ENCODE data around the gene CYB5D1.
"Not testable (repeated sequence)": the region's sequence is repeated elsewhere in the genome, so short reads cannot be mapped to it uniquely, and the experiment has no call there.

Gene CYB5D1, protein sequence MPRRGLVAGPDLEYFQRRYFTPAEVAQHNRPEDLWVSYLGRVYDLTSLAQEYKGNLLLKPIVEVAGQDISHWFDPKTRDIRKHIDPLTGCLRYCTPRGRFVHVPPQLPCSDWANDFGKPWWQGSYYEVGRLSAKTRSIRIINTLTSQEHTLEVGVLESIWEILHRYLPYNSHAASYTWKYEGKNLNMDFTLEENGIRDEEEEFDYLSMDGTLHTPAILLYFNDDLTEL

DNA sequence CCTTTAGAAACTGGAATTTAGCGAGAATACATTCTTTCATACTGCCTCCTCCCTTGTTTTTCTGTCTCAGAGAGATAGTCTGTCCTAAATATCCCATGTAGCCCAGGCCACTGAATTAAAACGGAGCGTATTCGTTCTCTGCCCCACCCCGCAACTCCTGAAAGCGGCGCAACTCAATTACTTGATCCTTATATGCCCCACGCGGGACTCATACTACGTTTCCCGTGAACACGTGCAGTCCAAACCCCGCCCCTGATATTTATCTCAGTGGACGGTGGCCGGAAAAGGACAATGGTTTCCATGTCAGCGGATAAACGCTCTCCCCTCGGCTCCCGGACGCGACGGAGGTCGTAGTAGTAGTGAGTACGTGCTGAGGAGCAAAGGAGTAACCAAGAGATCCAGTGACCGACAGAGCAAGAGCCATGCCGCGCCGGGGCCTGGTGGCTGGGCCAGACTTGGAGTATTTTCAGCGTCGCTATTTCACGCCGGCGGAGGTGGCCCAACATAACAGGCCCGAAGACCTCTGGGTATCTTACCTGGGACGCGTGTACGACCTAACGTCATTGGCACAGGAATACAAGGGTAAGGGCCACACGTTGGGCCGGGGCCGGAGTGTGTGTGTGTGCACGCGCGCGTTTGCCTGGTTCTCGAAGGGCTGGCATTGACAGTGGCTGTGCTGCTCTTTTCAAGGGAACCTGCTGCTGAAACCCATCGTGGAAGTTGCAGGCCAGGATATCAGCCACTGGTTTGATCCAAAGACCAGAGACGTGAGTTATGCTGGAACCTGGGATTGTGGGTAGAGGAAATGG is at the start of gene CYB5D1:
Gene CYB5D1 (plus strand): TSS at position 291 of the 809 bp plus-strand sequence. CDS start 132 bp downstream, at position 423.
- no peak for DNase-seq (ENCODE audit: low read depth, low spot score)

DNA sequence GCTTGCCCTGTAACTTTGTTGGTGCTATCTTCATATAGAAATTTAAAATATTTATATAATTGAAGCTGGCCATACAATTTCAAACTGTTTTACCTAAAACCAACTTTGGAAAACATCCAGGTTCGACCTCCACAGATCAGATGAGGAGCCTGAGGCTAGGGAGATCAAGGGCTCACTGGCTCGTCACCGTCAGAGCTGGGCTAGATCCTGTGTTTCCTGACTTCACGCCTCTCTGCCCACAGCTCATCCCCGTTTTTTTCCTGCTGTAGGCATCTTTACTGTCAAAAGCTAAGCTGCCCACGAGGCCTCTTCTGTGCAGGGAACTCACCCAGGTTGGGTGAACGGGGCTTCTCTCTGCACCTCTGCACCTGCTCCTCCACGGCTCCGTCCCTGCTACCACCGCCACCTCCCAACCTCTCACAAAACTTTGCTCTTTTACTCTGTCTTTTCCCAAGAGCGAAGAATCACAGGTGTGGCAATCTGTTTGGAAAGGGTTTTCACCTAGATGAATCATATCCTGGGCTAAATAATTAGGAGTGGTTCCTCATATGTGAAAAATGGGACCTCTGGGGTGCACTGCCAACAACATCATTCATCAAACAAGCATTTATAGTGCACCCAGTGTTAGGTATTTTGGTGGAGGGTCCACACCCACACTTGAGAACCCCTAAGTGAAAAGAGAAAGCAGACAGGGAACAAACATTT is 48.6 kb upstream of the CYB5D1 start:
- no peak for DNase-seq (ENCODE audit: low read depth, low spot score)

DNA sequence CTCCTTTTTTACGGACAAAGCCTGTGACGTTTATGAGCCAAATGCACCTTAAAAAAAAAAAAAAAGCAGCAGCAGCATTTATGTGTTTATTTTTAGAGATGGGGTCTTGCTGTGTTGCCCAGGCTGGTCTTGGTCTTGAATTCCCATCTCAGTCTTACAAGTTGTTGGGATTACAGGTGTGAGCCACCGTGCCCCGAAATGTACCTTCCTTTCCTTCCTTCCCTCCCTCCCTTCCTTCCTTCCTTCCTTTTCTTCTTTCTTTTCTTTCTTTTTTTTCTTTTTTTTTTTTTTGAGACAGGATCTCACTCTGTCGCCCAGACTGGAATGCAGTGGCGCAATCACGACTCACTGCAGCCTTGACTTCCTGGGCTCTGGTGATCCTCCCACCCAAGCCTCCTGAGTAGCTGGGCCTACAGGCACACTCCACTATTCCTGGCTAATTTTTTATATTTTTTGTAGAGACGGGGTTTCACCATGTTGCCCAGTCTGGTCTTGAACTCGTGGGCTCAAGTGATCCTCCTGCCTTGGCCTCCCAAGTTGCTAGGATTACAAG is 47.9 kb upstream of the CYB5D1 start:
- not testable (repeated sequence) for DNase-seq (ENCODE audit: low read depth, low spot score)

DNA sequence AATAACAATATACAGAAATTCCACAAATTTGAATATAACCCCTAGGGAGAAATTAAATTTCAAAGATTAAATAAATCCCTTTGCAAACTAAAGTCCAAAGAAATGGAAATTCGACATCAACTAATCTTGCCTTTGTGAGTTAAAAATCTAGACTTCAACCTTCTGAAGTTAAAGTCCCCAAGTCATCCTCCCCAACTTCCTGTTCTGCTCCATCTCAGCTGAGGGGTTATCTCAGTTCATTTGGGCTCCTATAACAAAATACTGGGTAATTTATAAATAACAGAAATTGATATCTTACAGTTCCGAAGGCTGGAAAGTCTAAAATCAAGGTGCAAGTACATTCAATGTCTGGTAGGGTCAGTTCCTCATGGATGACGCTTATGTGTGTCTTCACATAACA is 46.6 kb upstream of the CYB5D1 start:
- DNase-seq (ENCODE audit: low read depth, low spot score) = no peak

DNA sequence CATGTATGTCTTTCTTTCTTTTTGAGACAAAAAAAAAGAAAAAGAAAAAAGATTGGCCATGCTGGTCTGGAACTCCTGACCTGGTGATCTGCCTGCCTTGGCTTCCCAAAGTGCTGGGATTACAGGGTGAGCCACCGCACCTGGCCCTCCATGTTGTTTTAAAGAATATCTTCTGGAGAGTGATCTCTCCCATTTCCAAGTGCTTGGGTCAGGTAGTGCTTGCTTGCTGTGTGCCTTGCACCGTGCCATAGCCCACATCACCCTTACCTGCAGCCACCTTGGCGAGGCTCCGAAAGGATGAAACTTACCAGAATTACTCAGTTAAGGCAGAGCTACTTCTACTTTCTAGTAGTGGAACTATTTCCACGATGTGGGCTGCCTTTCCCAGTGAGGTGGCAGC is 42.8 kb upstream of the CYB5D1 start:
- no peak for DNase-seq (ENCODE audit: low read depth, low spot score)

DNA sequence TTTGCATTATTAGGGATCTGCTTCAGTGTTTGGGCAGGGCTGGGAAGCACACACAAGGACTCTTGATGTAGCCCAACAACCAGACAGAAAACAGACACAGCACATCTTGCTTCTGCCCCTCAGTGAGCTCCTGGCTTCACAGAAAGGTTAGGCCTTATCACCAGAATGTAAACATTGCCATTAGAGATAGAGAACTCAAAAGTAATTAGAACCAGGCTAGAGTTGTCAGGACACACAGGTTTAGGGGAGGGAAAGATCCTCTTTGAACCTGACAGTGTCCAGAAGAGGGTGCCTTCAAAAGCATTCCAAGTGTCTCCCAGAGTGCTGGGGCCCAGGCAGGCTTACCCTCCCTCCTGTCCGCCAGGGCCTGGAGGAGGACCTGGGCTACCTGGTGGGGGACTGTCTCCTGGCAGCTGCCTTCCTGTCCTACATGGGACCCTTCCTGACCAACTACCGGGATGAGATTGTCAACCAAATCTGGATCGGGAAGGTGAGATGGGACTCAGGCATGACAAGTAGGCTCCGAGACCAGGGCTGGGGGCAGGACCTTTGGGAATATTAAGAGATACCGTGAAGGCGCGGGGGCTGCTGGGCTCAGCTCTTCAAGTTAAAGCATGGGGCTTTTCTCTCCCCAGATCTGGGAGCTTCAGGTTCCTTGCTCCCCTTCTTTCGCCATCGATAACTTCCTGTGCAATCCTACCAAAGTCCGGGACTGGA is 40.7 kb upstream of the CYB5D1 start:
- DNase-seq (ENCODE audit: low read depth, low spot score) = no peak

DNA sequence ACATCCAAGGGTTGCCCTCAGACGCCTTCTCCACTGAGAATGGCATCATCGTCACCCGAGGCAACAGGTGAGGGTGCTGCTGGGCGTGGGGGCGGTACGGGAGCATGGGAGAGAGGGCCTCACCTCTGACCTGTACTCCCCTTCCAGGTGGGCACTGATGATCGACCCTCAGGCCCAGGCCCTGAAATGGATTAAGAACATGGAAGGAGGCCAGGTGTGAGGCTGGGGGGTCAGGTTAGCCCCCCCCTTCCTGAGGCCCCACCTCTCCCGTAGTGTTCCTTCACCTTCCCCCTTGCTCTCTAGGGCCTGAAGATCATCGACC is 40.2 kb upstream of the CYB5D1 start:
- DNase-seq (ENCODE audit: low read depth, low spot score) = no peak

DNA sequence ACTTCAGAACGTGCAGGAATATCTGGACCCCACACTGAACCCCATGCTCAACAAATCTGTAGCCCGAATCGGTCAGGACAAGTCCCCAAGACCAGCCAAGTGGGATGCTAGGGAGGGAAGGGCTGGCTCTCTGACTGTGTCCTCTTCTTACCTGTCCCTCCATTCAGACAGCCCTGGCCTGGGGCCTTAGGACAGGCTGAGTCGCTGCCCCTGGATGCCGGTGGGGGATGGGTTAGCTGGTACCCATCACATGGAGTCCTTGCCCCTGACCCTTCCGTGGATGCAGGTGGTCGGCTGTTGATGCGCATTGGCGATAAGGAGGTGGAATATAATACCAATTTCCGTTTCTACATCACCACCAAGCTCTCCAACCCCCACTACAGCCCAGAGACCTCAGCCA is 39.8 kb upstream of the CYB5D1 start:
- no peak for DNase-seq (ENCODE audit: low read depth, low spot score)

DNA sequence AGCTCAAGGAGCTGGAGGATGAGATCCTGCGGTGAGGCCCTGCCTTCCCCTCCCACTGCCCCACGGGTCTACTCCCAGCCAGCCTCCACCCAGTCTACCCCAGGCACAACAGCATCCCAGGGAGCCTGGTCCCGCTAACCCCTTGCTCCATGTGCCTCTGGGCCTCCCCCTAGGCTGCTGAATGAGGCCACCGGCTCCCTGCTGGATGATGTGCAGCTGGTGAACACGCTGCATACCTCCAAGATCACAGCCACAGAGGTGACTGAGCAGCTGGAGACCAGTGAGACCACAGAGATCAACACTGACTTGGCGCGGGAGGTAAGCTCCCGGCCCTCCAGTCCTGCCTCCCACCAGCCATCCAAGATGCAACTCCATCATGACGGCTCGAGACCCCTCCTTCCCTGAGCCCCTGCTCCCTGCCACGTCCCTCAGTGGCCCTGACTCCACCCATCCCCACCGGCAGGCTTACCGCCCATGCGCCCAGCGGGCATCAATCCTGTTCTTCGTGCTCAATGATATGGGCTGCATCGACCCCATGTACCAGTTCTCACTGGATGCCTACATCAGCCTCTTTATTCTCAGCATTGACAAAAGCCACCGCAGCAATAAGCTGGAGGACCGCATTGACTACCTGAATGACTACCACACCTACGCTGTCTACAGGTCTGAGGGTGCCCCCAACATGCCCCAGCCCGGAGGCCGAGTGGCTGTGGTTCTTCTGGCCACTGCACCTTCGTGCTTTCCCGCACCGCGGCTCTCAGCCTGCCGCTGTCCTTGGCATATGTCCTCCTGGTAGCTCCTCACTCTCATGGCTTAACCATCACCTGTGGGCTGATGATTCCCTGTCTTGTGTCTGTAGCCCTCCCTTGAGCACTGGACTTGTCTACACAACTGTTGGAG is 38.8 kb upstream of the CYB5D1 start:
- DNase-seq (ENCODE audit: low read depth, low spot score) = no peak

DNA sequence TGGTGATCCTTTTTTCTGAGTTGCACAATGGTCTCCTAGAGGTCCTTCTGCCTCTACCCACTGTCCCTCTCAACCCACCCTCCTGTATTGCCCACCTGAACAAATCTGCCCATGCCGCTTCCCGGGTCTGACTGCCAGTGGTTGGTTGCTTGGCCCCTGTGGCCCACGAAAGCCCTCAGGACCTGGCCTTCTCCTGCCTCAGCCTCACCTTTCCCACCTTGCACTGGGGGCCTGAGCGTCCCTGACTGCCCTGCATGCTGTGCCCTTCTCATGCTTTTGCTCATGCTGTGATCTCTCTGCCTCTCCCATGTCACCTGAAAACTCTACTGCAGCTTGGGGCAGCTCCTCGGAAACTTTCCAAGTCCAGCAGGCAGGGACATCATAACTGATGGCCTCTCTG is 37.6 kb upstream of the CYB5D1 start:
- no peak for DNase-seq (ENCODE audit: low read depth, low spot score)

DNA sequence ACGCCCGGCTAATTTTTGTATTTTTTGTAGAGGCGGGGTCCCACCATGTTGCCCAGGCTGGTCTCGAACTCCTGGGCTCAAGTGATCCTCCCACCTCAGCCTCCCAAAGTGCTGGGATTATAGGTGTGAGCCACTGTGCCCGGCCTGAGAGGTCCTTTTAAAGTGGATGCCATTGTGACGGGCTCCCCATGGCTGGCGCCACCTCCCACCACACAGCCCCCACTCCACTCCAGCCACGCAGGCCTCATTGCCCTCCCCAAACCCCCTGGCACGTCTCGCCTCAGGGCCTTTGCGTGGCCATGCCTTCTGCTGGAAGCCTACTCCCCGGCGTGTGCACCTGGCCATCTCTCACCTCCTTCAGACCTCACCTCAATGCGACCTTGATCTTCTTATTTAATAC is 35.7 kb upstream of the CYB5D1 start:
- DNase-seq (ENCODE audit: low read depth, low spot score) = no peak

DNA sequence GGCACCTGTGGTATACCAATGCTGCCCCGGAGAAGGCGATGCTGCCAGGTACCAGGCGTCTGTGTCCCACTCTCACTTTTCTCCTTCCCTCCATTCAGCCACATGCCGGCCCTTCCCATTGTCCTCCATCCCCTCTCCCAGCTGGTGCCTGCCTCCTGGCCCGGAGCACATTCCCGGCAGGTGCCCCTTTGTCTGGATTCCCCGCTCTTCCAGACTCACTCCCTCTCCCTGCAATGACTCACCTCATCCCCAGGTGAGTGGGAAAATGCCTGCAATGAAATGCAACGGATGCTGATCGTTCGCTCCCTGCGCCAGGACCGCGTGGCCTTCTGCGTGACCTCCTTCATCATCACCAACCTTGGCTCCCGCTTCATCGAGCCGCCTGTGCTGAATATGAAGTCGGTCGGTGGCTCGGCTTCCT is 34.2 kb upstream of the CYB5D1 start:
- DNase-seq (ENCODE audit: low read depth, low spot score) = no peak

DNA sequence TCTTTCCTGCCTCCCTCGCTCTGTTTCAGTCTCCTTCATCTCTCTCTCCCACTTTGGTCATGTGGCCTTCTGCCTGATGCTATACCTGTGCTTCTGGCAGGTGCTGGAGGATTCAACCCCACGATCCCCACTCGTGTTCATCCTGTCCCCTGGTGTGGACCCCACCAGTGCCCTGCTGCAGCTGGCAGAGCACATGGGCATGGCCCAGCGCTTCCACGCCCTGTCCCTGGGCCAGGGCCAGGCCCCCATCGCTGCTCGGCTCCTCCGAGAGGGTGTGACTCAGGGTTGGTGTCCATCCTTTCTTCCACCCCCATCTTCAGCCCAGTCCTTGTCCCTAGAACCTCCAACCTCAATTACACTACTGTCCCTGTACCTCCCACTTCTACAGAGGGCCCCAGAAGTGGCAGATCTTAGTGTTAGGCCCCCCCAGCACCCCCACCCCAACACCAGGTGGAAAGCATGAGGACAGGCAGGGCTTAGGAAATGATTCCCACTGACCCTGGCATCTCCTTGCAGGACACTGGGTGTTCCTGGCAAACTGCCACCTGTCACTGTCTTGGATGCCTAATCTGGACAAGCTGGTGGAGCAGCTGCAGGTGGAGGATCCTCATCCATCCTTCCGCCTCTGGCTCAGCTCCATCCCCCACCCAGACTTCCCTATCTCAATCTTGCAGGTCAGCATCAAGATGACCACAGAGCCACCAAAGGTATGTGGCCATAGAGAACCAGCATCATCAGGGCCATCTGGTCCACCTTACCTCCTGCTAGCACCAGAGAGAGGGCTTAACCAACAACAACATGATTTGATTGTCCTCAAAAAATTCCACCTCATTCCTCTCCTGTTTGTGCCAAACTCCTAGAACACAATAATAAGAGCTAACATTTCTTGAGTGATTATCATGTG is 33.5 kb upstream of the CYB5D1 start:
- DNase-seq (ENCODE audit: low read depth, low spot score) = no peak

DNA sequence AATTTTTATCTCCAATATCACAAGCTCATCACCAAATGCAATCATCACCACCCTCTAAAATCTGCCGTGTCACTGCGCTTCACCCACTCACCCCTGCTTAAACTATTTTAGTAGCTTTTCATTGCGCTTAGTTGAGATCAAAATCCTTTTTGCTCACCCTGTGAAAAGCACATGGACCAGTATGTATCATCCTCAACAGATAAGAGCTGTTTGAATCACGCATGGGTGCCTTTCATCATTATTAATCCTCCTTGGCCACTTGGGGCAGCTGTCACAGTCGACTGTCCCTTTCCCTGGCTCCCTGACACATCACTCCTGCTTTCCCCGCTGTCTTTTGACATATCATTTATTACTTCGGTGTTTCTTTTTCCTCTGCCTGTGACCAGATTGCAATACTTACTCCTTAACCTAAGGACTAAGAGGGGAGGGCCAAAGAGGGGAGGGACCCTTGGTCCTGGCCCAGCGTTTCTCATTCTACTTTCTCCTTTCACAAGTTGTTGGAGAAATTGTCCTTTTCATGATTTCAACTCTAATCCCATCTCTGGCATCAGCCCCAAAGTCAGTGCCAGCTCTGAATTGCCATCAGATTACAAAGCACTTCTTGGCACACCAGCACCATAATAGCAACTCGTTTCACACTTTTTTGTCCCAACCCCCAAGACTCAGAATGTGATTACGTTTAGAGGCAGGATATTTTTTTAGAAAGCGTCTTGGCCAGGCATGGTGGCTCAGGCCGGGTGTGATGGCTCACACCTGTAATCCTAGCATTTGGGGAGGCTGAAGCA is 32.4 kb upstream of the CYB5D1 start:
- no peak for DNase-seq (ENCODE audit: low read depth, low spot score)

DNA sequence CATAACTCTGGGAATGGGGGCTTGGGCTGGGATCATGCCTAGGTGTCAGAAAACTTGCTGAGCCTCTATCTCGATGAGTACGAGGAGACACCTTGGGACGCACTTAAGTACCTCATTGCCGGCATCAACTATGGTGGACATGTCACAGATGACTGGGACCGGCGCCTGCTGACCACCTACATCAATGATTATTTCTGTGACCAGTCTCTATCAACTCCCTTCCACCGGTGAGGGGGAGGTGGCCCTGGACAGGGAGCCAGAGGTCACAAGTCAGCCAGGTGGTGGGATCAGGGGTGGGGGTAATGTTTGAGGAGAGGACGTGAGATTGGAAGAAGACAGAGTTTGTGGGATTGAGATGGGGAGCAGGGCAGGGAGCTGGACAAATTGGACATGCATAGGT is 27.2 kb upstream of the CYB5D1 start:
- DNase-seq (ENCODE audit: low read depth, low spot score) = no peak

DNA sequence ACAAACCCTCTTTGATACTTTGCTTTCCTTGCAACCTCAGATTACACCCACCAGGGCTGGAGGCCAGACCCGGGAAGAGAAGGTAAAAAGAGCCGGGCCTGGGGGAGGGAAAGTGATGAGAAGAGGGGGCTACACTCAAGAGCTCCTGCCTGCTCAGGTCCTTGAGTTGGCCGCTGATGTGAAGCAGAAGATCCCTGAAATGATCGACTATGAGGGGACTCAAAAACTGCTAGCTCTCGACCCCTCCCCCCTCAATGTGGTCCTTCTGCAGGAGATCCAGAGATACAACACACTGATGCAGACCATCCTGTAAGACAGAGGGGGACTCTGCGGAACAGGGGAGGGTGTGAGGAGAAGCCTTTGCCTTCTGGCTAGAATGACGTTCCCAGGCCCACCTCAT is 26.6 kb upstream of the CYB5D1 start:
- no peak for DNase-seq (ENCODE audit: low read depth, low spot score)

DNA sequence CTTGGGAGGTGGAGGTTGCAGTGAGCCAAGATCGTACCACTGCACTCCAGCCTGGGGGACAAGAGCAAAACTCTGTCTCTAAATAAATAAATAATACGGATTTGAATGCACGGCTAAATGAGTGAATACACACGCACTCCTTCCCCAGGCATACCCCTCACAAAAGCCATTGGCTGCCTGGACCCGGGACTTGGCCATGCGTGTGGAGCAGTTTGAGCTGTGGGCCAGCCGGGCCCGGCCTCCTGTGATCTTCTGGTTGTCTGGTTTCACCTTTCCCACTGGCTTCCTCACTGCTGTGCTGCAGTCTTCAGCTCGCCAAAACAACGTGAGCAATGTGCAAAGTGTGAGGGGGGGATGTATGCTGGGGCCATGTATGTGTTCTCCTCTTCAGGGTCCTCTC is 25.4 kb upstream of the CYB5D1 start:
- no peak for DNase-seq (ENCODE audit: low read depth, low spot score)

DNA sequence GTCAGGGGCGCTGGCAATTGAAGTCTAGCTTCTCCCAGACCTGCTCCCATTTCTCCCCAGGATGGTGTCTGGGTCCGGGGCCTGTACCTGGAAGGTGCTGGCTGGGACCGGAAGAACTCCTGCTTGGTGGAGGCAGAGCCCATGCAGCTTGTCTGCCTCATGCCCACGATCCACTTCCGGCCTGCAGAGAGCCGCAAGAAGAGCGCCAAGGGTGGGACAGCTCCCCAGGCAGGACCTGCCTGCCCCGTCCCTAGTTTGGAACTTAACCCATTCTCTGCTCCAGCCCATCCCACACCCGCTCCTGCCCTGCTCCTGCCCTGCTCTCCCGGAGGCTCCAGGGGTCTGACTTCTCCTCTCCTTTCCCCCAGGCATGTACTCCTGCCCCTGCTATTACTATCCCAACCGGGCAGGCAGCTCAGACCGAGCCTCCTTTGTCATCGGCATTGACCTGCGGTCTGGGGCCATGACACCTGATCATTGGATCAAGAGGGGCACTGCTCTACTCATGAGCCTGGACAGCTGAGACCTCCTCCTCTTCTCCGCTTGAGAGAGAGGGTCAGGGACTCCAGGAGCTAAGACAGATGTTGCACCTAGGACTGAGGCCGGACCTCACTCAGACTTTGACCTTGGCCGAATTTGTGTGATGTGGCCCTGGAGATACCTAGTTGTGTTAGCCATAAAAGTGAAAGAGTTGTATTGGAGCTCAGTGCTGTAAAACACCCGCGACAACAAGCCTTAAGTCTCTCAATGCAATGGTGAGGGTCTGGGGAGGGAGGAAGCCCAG is 24.6 kb upstream of the CYB5D1 start:
- DNase-seq (ENCODE audit: low read depth, low spot score) = no peak
